HEK293T (cell line): ENCODE measurements around the gene GIPC2.

Experiments used
- ARNT ChIP-seq: fragments of 450-650 bp; IDR thresholded peaks from 2 replicates; pipeline ENCODE4 v1.6.1; 2017; ENCODE audit warnings: mild to moderate bottlenecking
- BHLHE40 ChIP-seq: fragments of 450-650 bp; IDR thresholded peaks from 2 replicates; pipeline ENCODE4 v1.6.1; 2016; ENCODE audit warnings: mild to moderate bottlenecking, moderate library complexity, borderline replicate concordance
- CTBP1 ChIP-seq: fragments of 450-650 bp; IDR thresholded peaks from 2 replicates; pipeline ENCODE4 v1.6.1; 2016; ENCODE audit warnings: borderline replicate concordance
- ELF4 ChIP-seq: fragments of 450-650 bp; IDR thresholded peaks from 2 replicates; pipeline ENCODE4 v1.6.1; 2017; ENCODE audit warnings: antibody characterized with exemption
- FOXA1 ChIP-seq: fragments of 450-650 bp; IDR thresholded peaks from 2 replicates; pipeline ENCODE4 v1.6.1; 2016; ENCODE audit warnings: mild to moderate bottlenecking
- FOXK2 ChIP-seq: fragments of 450-650 bp; IDR thresholded peaks from 2 replicates; pipeline ENCODE4 v1.6.1; 2016; ENCODE audit warnings: mild to moderate bottlenecking
- FOXM1 ChIP-seq: fragments of 450-650 bp; IDR thresholded peaks from 2 replicates; pipeline ENCODE4 v1.6.1; 2017; ENCODE audit warnings: mild to moderate bottlenecking, borderline replicate concordance
- HDGF ChIP-seq: fragments of 450-650 bp; IDR thresholded peaks from 2 replicates; pipeline ENCODE4 v1.6.1; 2017; ENCODE audit warnings: antibody characterized with exemption, borderline replicate concordance
- LEF1 ChIP-seq: fragments of 450-650 bp; IDR thresholded peaks from 2 replicates; pipeline ENCODE4 v1.6.1; 2017; ENCODE audit warnings: mild to moderate bottlenecking, borderline replicate concordance
- SP1 ChIP-seq: fragments of 450-650 bp; IDR thresholded peaks from 2 replicates; pipeline ENCODE4 v1.6.1; 2017
- SUZ12 ChIP-seq: fragments of 450-650 bp; IDR thresholded peaks from 2 replicates; pipeline ENCODE4 v1.6.1; 2016; ENCODE audit warnings: mild to moderate bottlenecking
- TARDBP ChIP-seq: fragments of 450-650 bp; IDR thresholded peaks from 2 replicates; pipeline ENCODE4 v1.6.1; 2016
- ZNF384 ChIP-seq: fragments of 450-650 bp; IDR thresholded peaks from 2 replicates; pipeline ENCODE4 v1.6.1; 2016
- TF ChIP-seq, protein P1 (sequence below): fragments of 450-650 bp; IDR thresholded peaks from 2 replicates; pipeline ENCODE4 v1.6.1; 2016

DNA sequence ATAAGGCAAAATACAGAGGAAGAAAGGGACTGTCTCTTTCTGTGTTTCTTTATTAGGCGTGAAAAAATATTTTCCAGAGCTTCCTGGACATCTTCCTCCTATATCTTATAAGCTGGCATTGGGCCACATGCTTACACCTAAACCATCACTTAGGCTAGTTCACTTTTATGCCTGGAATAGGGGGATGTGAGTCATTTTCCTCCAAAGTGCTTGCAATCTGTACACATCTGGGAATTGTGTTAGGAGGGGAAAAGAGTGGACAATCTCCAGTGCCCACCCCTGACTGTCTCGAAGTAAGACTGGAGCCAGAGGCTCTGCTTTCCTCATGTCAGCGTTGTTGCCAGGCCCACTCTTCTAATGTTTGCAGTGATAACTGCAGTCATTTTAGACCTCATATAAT is 29.9 kb downstream of the GIPC2 start:
- no peak for TF ChIP-seq HDGF
- no peak for TF ChIP-seq ELF4
- TF ChIP-seq, protein P1, sequence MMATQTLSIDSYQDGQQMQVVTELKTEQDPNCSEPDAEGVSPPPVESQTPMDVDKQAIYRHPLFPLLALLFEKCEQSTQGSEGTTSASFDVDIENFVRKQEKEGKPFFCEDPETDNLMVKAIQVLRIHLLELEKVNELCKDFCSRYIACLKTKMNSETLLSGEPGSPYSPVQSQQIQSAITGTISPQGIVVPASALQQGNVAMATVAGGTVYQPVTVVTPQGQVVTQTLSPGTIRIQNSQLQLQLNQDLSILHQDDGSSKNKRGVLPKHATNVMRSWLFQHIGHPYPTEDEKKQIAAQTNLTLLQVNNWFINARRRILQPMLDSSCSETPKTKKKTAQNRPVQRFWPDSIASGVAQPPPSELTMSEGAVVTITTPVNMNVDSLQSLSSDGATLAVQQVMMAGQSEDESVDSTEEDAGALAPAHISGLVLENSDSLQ, result no peak
- no peak for TF ChIP-seq FOXM1
- no peak for TF ChIP-seq ZNF384
- no peak for TF ChIP-seq SP1
- no peak for TF ChIP-seq TARDBP
- no peak for TF ChIP-seq BHLHE40
- TF ChIP-seq FOXK2, result no peak
- no peak for TF ChIP-seq SUZ12
- TF ChIP-seq ARNT, result no peak
- TF ChIP-seq LEF1, result no peak
- no peak for TF ChIP-seq FOXA1
- TF ChIP-seq CTBP1, result no peak
